ENCODE measurements around the gene TMEM54. TPM values are rescaled to one million over a fixed set of nuclear protein-coding genes. Genes with fewer than 3 reads are reported as not detected.

Gene TMEM54
- total and polyA plus RNA-seq, 10 of the 15 experiments (the other 5 are each of a cell fraction or from before 2014, with no cell fraction given): 0.07 to 0.94 (median 0.56) TPM; not detected in 1

- Histone ChIP-seq H3K36me3 (ENCODE audit: control insufficient read depth in 2 of 2, insufficient read depth in 2 of 2, low read length in 1 of 2) (peaks cover 5 to 7% of the 10 kb centered on the region in 2 experiments; a peak in 3 of 4 replicates), H3K9me3 (replicated peaks; ENCODE audit: control insufficient read depth, insufficient read depth, low read length) (no peaks in the 10 kb centered on the region), H4K20me1 (ENCODE audit: control insufficient read depth, insufficient read depth) (no peaks in the 10 kb centered on the region), H3K27me3 (replicated peaks in 1 of 2; ENCODE audit: control insufficient read depth in 2 of 2, insufficient read depth in 2 of 2, low read length in 1 of 2) (no peaks in the 10 kb centered on the region), H3K27ac (ENCODE audit: control insufficient read depth, insufficient read depth) (no peak overlapping the region), H3K4me2 (ENCODE audit: control insufficient read depth, insufficient read depth) (no peak overlapping the region), H3K79me2 (ENCODE audit: control insufficient read depth, insufficient read depth, low read length) (no peaks in the 10 kb centered on the region), H3K4me3 (no peak overlapping the region), H3K9ac (ENCODE audit: control insufficient read depth, insufficient read depth, low read length) (no peak overlapping the region), H3K4me1 (ENCODE audit: control insufficient read depth, insufficient read depth, low read length) (no peaks in the 10 kb centered on the region), H2AFZ (ENCODE audit: control insufficient read depth, low read depth, low read length) (no peak overlapping the region)
- no TSS peak for BruUV-seq (replicated peaks)
- FAIRE-seq: no peak
- intact Hi-C loops (cut with micrococcal nuclease; ENCODE audit: unreplicated experiment): no loop called here
- no peak for ATAC-seq
- ChIA-PET SMC1A (ENCODE audit: uncharacterized antibody, unreplicated experiment) (interaction anchor here (0.7 to 8.4 kb wide), 14 partner anchors 14 to 361 kb away, joined by 3 to 110 read pairs (median 10); no protein-coding TSS in a partner anchor), CTCF (interaction anchor here (0.7 to 8.1 kb wide), 22 partner anchors 8 to 428 kb away, joined by 3 to 183 read pairs (median 6); partner anchors contain the start of gene AZIN2), RAD21 (ENCODE audit: unreplicated experiment) (interaction anchor here (0.9 to 5.4 kb wide), 8 partner anchors 10 to 158 kb away, joined by 3 to 67 read pairs (median 14); no protein-coding TSS in a partner anchor), POLR2A (interaction anchor here (1.0 to 1.9 kb wide), 2 partner anchors 30 to 124 kb away, joined by 3 to 5 read pairs; partner anchors contain the start of gene RNF19B)
- DNase-seq (ENCODE audit: low read depth, low spot score): no peak
- no peak for TF ChIP-seq GATAD2B (conservative IDR thresholded peaks at IDR 0.05; ENCODE audit: low read depth)
- no peak for TF ChIP-seq PBX3 (IDR thresholded peaks at IDR 0.05; ENCODE audit: insufficient replicate concordance, low read depth, low read length)
- no peak for TF ChIP-seq TAF1 (IDR thresholded peaks at IDR 0.05; ENCODE audit: borderline replicate concordance, low read depth, low read length)
- no peak for TF ChIP-seq POLR2AphosphoS5 (IDR thresholded peaks at IDR 0.05; ENCODE audit: low read length)
- no peak for TF ChIP-seq HDAC6 (IDR thresholded peaks at IDR 0.05; ENCODE audit: unreplicated experiment)
- 90% methylated on average over 10 of the region's 10 CpGs for whole genome bisulfite sequencing (ENCODE audit: insufficient coverage, insufficient replicate concordance, low lambda C conversion rate, missing lambda C conversion rate)
- in situ Hi-C loops (cut with MboI): loop anchor here (5.0 to 25.0 kb wide), 3 partner anchors 73 to 678 kb away; no protein-coding TSS in a partner anchor
These were observed 33.3 kb upstream of the TMEM54 start for GRCh38 chr1:32934535-32934934.

All from GM12878 (cell line).